ENCODE measurements around the gene ZBTB3.

The ZBTB3 gene

GRCh38 chr11:62726156-62726914, 27.6 kb downstream of the ZBTB3 start:
- DNase-seq (ENCODE audit: low spot score): no peak
- no peak for TF ChIP-seq CTCF (IDR thresholded peaks at IDR 0.05; ENCODE audit: extremely low read depth, insufficient read depth, missing control alignments)
- in situ Hi-C loops (cut with MboI; ENCODE audit: low pct_unique_long_range_greater_than_20kb, low sequenced_read_pairs, unreplicated experiment): no loop called here

GRCh38 chr11:62725646-62726045, 28.3 kb downstream of the ZBTB3 start:
- in situ Hi-C loops (cut with MboI; ENCODE audit: low pct_unique_long_range_greater_than_20kb, low sequenced_read_pairs, unreplicated experiment): no loop called here
- DNase-seq (ENCODE audit: low spot score): no peak
- TF ChIP-seq CTCF (IDR thresholded peaks at IDR 0.05; ENCODE audit: extremely low read depth, insufficient read depth, missing control alignments): no peak

GRCh38 chr11:62724171-62724570, 29.8 kb downstream of the ZBTB3 start:
- DNase-seq (ENCODE audit: low spot score): no peak
- in situ Hi-C loops (cut with MboI; ENCODE audit: low pct_unique_long_range_greater_than_20kb, low sequenced_read_pairs, unreplicated experiment): no loop called here
- no peak for TF ChIP-seq CTCF (IDR thresholded peaks at IDR 0.05; ENCODE audit: extremely low read depth, insufficient read depth, missing control alignments)

- no peak for DNase-seq (ENCODE audit: low spot score)
- in situ Hi-C loops (cut with MboI; ENCODE audit: low pct_unique_long_range_greater_than_20kb, low sequenced_read_pairs, unreplicated experiment): no loop called here
- no peak for TF ChIP-seq CTCF (IDR thresholded peaks at IDR 0.05; ENCODE audit: extremely low read depth, insufficient read depth, missing control alignments)
Measured at GRCh38 chr11:62721994-62722393, 32.0 kb downstream of the ZBTB3 start.

- in situ Hi-C loops (cut with MboI; ENCODE audit: low pct_unique_long_range_greater_than_20kb, low sequenced_read_pairs, unreplicated experiment): no loop called here
- no peak for DNase-seq (ENCODE audit: low spot score)
Measured at GRCh38 chr11:62719302-62719978, 34.5 kb downstream of the ZBTB3 start.

GRCh38 chr11:62716816-62717215, 37.1 kb downstream of the ZBTB3 start:
- in situ Hi-C loops (cut with MboI; ENCODE audit: low pct_unique_long_range_greater_than_20kb, low sequenced_read_pairs, unreplicated experiment): no loop called here
- no peak for TF ChIP-seq CTCF (IDR thresholded peaks at IDR 0.05; ENCODE audit: extremely low read depth, insufficient read depth, missing control alignments)
- DNase-seq (ENCODE audit: low spot score): no peak

More at GRCh38 chr11:62719302-62719978, 34.5 kb downstream of the ZBTB3 start:
- no peak for TF ChIP-seq CTCF (IDR thresholded peaks at IDR 0.05; ENCODE audit: extremely low read depth, insufficient read depth, missing control alignments)

All from GM13977 (cell line).